HepG2 (cell line): ENCODE results near the gene PARG.
"Not testable (repeated sequence)": the region's sequence is repeated elsewhere in the genome, so short reads cannot be mapped to it uniquely, and the experiment has no call there.

ENCODE experiments used
- ARID2 ChIP-seq: sonication (generic); formaldehyde crosslinking; IDR thresholded peaks from 2 replicates; pipeline ENCODE4 v1.8.1; 2022; ENCODE audit warnings: mild to moderate bottlenecking, missing genetic modification reagents, borderline replicate concordance
- CTCF ChIP-seq: sonication (generic); formaldehyde crosslinking; IDR thresholded peaks from 2 replicates; pipeline ENCODE4 v1.5.0; 2020; ENCODE audit warnings: mild to moderate bottlenecking, missing genetic modification reagents, moderate library complexity
- ZNF670 ChIP-seq: sonication (generic); formaldehyde crosslinking; IDR thresholded peaks from 2 replicates; pipeline ENCODE4 v1.8.0; 2022; ENCODE audit warnings: mild to moderate bottlenecking, missing genetic modification reagents, borderline replicate concordance

- TF ChIP-seq ZNF670, CTCF, ARID2 (CRISPR knock-in tag): not testable (repeated sequence)
These were observed 83.0 kb downstream of the PARG start for GRCh38 chr10:49858697-49859382.
